ENCODE measurements around the gene ROBO1.
"Not testable (repeated sequence)": the region's sequence is repeated elsewhere in the genome, so short reads cannot be mapped to it uniquely, and the experiment has no call there.

Gene ROBO1

DNA sequence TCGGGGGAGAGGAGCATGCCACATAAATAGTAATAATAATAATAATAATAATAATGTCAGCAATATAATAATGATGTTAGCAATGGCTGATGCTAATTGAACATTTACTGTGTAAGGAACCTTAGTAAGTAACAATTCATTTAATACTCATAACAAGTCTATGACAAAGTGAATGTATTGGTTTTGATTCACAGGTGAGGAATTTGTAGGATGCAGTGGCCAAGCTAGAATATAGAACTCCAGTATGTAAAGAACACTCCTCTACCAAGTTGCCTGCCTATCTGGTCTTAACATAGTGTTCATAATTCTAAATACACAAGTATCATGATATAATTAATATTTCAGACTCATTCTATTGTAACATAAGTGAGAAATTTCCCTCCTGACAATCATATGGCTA is 1016.5 kb downstream of the ROBO1 start:
- no peak overlapping the region for H3K27ac ChIP-seq
- ChIA-PET POLR2A (ENCODE audit: low non-redundant PET) (no interaction called here), CTCF (no interaction called here)
- TF ChIP-seq, protein P1, sequence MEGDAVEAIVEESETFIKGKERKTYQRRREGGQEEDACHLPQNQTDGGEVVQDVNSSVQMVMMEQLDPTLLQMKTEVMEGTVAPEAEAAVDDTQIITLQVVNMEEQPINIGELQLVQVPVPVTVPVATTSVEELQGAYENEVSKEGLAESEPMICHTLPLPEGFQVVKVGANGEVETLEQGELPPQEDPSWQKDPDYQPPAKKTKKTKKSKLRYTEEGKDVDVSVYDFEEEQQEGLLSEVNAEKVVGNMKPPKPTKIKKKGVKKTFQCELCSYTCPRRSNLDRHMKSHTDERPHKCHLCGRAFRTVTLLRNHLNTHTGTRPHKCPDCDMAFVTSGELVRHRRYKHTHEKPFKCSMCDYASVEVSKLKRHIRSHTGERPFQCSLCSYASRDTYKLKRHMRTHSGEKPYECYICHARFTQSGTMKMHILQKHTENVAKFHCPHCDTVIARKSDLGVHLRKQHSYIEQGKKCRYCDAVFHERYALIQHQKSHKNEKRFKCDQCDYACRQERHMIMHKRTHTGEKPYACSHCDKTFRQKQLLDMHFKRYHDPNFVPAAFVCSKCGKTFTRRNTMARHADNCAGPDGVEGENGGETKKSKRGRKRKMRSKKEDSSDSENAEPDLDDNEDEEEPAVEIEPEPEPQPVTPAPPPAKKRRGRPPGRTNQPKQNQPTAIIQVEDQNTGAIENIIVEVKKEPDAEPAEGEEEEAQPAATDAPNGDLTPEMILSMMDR (conservative IDR thresholded peaks at IDR 0.05; ENCODE audit: low read depth), result no peak
- no peak for DNase-seq (ENCODE audit: low spot score)

DNA sequence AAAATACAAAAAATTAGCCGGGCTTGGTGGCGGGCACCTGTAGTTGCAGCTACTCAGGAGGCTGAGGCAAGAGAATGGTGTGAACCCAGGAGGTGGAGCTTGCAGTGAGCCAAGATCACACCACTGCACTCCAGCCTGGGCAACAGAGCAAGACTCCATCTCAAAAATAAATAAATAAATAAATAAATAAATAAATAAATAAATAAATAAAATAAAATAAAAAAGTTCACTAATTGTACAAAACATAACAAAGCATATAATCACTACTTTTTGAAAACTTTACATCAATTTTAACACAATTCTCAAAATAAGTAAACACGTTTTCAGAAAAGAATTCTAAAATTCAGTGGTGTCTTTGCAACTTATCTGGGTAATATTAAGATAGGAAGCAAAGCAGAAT is 1017.5 kb downstream of the ROBO1 start:
- CTCF ChIA-PET, result interaction anchor here (0.6 kb wide), 1 partner anchor 9 kb away, joined by 3 read pairs; no protein-coding TSS in a partner anchor
- POLR2A ChIA-PET (ENCODE audit: low non-redundant PET); DNase-seq (ENCODE audit: low spot score); H3K27ac ChIP-seq: not testable (repeated sequence)

DNA sequence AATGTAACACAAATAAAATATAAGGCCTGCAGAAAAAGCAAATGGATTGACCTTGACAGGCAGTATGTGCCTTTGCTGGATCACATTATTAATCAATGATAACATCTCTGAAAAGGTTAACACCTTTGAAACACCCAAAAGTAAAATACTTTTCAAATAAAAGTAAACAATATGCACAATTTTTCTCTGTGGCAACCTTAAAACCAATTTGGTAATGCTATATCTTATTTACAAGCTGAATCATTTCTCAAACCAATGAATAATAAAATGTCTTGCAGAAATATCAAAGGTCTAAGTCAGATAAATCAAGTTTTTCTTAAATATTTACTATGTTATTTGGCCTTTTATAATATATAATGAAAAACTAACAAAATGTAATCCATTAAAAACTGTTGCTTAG is 1018.7 kb downstream of the ROBO1 start:
- TF ChIP-seq, protein P1 (conservative IDR thresholded peaks at IDR 0.05; ENCODE audit: low read depth), result no peak
- POLR2A ChIA-PET (ENCODE audit: low non-redundant PET), result no interaction called here
- CTCF ChIA-PET, result no interaction called here
- no peak for DNase-seq (ENCODE audit: low spot score)
- H3K27ac ChIP-seq, result no peak overlapping the region

DNA sequence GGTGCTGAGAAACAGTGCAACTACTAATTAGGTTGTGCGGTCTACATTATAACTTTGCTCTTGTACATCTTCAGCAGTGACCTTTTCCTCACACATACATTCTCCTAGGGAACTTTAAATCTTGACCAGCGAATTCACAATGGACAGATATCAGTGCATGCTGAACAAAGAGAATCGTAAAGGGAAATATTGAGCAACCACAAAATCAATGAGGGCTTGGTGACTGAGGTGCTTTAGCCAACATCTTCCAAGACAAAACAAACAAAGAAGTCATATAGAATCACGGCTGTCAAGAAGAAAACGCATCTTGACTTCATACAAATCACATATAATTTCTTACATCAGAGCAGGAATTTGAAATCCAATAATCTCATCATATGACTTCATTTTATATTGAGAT is 1022.0 kb downstream of the ROBO1 start:
- POLR2A ChIA-PET (ENCODE audit: low non-redundant PET), result no interaction called here
- CTCF ChIA-PET, result no interaction called here
- TF ChIP-seq, protein P1 (conservative IDR thresholded peaks at IDR 0.05; ENCODE audit: low read depth), result no peak
- DNase-seq (ENCODE audit: low spot score), result no peak
- no peak overlapping the region for H3K27ac ChIP-seq

DNA sequence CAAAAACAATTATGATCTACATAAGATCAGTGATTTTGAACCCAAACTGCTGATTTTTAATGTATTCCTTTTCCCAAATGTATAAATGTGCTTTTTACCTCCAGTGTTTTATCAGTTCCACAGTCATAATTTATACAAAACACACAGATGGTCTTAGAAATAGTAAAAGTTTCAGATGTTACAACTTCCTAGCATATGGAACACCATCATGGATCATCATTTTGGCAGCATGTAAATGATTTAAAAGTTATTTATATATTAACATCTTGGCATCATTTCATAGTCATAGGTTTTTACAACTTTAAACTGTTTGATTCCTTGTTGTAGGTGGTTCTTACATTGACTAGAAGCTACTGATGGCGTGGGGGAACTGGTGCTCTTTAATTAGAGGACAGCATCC is 1025.3 kb downstream of the ROBO1 start:
- DNase-seq (ENCODE audit: low spot score), result no peak
- ChIA-PET CTCF (no interaction called here), POLR2A (ENCODE audit: low non-redundant PET) (no interaction called here)
- TF ChIP-seq, protein P1 (conservative IDR thresholded peaks at IDR 0.05; ENCODE audit: low read depth), result no peak
- H3K27ac ChIP-seq, result no peak overlapping the region

DNA sequence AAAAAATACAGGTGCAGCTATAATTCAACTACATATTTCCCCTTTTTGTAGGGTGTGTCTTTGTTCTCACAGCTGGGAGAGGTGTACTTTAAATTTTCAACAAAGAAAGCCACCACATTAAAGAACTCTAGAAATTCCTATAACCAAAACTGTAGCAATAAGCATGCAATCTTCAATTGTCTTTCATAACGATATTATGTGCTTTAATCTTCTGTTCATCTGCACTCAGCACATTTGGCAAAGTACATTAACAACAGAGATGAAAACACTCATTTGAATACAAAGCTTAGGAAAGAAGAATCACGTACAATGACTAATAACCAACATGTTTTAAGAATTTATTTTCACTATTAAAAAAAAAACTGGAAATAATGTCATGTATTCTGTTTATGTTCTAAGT is 1025.8 kb downstream of the ROBO1 start:
- DNase-seq (ENCODE audit: low spot score), result no peak
- ChIA-PET POLR2A (ENCODE audit: low non-redundant PET) (no interaction called here), CTCF (no interaction called here)
- no peak overlapping the region for H3K27ac ChIP-seq
- TF ChIP-seq, protein P1 (conservative IDR thresholded peaks at IDR 0.05; ENCODE audit: low read depth), result no peak

DNA sequence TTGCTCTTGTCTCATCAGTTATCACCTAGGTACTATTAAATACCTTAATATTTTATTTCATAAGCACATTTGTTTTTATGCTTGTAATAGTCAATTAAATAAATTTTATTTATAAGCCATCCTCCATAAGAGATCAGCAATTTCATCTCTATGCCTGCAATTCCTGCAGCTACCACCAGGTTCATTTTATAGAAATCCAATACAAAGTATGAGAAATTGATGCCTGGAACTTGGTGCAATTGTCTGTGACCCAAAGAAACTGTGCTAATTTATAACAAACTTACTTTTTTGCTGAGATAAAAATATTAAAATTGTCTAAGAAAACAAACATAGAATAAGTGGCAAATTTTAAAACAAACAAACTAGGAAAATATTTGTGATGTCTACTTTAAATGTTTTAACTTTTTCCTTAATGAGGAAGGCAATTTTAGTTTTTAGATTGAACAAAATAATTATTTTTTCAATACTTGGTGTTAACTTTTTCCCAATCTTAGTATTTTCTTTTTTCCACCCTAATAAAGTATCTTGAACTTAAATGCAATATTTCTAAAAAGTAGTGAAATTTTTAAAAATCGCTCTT is 1026.6 kb downstream of the ROBO1 start:
- no peak for DNase-seq (ENCODE audit: low spot score)
- POLR2A ChIA-PET (ENCODE audit: low non-redundant PET), result no interaction called here
- TF ChIP-seq, protein P1 (conservative IDR thresholded peaks at IDR 0.05; ENCODE audit: low read depth), result no peak
- H3K27ac ChIP-seq, result no peak overlapping the region
- CTCF ChIA-PET, result no interaction called here

Measured in RWPE1 (cell line).